ENCODE results near the gene MR1. TPM values are rescaled to one million over a fixed set of nuclear protein-coding genes. Genes with fewer than 3 reads are reported as not detected.

Gene MR1
- total RNA-seq, 4 donors from 2014 or later, result 1.00 to 8.6 (median 4.7) TPM

- peak; percentile 25 for DNase-seq
- peaks cover 0 to 4% (median 0%) of the 10 kb centered on the region in 4 donors for H3K4me1 ChIP-seq
- H3K9me3 ChIP-seq, result no peaks in the 10 kb centered on the region
- TF ChIP-seq POLR2A (IDR thresholded peaks at IDR 0.05), result no peak
- no peak for TF ChIP-seq CTCF (IDR thresholded peaks at IDR 0.05)
- no peak for TF ChIP-seq POLR2AphosphoS5 (IDR thresholded peaks at IDR 0.05)
- no peak for TF ChIP-seq EP300 (IDR thresholded peaks at IDR 0.05; ENCODE audit: low read depth)
- peak overlapping the region in 2 of 4 donors; percentile 13 to 49 for H3K27ac ChIP-seq
- no peaks in the 10 kb centered on the region for H3K27me3 ChIP-seq
- H3K4me3 ChIP-seq, result no peak overlapping the region
- in situ Hi-C loops (cut with MboI; ENCODE audit: low pct_ligation_motif_present in 1 of 4, low pct_unique_long_range_greater_than_20kb in 1 of 4, low sequenced_read_pairs in 3 of 4), result no loop called here
- no peaks in the 10 kb centered on the region for H3K36me3 ChIP-seq
- intact Hi-C loops (cut with DNase I; ENCODE audit: low total_unique reads), result no loop called here
- WGBS, 2 donors (ENCODE audit: low coverage in 1 of 2), result 67 to 68% methylated on average over 7 to 15 of the region's 15 CpGs
Observed at GRCh38 chr1:181061891-181062835, 28.4 kb downstream of the MR1 start.

- WGBS, 2 donors (ENCODE audit: low coverage in 1 of 2), result 52 to 56% methylated on average over 5 to 6 of the region's 6 CpGs
- H3K9me3 ChIP-seq, result no peaks in the 10 kb centered on the region
- no peaks in the 10 kb centered on the region for H3K27me3 ChIP-seq
- H3K27ac ChIP-seq, result peak overlapping the region in 1 of 4 donors; percentile 49
- TF ChIP-seq CTCF (IDR thresholded peaks at IDR 0.05) (no peak), POLR2A (IDR thresholded peaks at IDR 0.05) (no peak), EP300 (IDR thresholded peaks at IDR 0.05; ENCODE audit: low read depth) (no peak), POLR2AphosphoS5 (IDR thresholded peaks at IDR 0.05) (no peak)
- in situ Hi-C loops (cut with MboI; ENCODE audit: low pct_ligation_motif_present in 1 of 4, low pct_unique_long_range_greater_than_20kb in 1 of 4, low sequenced_read_pairs in 3 of 4) (no loop called here), intact Hi-C loops (cut with DNase I; ENCODE audit: low total_unique reads) (no loop called here)
- H3K36me3 ChIP-seq, result no peaks in the 10 kb centered on the region
- H3K4me3 ChIP-seq, result no peak overlapping the region
- peaks cover 0 to 4% (median 0%) of the 10 kb centered on the region in 4 donors for H3K4me1 ChIP-seq
- DNase-seq, result no peak
Observed at GRCh38 chr1:181062836-181063428, 29.1 kb downstream of the MR1 start.

GRCh38 chr1:181064011-181064623 lies 30.3 kb downstream of the MR1 start:
- intact Hi-C loops (cut with DNase I; ENCODE audit: low total_unique reads) (no loop called here), in situ Hi-C loops (cut with MboI; ENCODE audit: low pct_ligation_motif_present in 1 of 4, low pct_unique_long_range_greater_than_20kb in 1 of 4, low sequenced_read_pairs in 3 of 4) (no loop called here)
- no peak for DNase-seq
- Histone ChIP-seq H3K4me3 (no peak overlapping the region), H3K36me3 (no peaks in the 10 kb centered on the region), H3K27me3 (no peaks in the 10 kb centered on the region), H3K4me1 (peaks cover 0 to 4% (median 0%) of the 10 kb centered on the region in 4 donors), H3K9me3 (no peaks in the 10 kb centered on the region), H3K27ac (no peak overlapping the region)
- no peak for TF ChIP-seq CTCF (IDR thresholded peaks at IDR 0.05)
- no peak for TF ChIP-seq EP300 (IDR thresholded peaks at IDR 0.05; ENCODE audit: low read depth)
- TF ChIP-seq POLR2AphosphoS5 (IDR thresholded peaks at IDR 0.05), result no peak
- TF ChIP-seq POLR2A (IDR thresholded peaks at IDR 0.05), result no peak
- WGBS, 2 donors (ENCODE audit: low coverage in 1 of 2), result 71 to 79% methylated on average over 4 to 6 of the region's 6 CpGs

GRCh38 chr1:181064702-181065101 lies 30.9 kb downstream of the MR1 start:
- H3K27ac ChIP-seq, result no peak overlapping the region
- in situ Hi-C loops (cut with MboI; ENCODE audit: low pct_ligation_motif_present in 1 of 4, low pct_unique_long_range_greater_than_20kb in 1 of 4, low sequenced_read_pairs in 3 of 4), result no loop called here
- H3K36me3 ChIP-seq, result no peaks in the 10 kb centered on the region
- H3K9me3 ChIP-seq, result no peaks in the 10 kb centered on the region
- no peaks in the 10 kb centered on the region for H3K27me3 ChIP-seq
- WGBS, 2 donors (ENCODE audit: low coverage in 1 of 2), result 11 to 41% methylated on average over 1 of the region's 1 CpG
- H3K4me3 ChIP-seq, result no peak overlapping the region
- peaks cover 0 to 4% (median 0%) of the 10 kb centered on the region in 4 donors for H3K4me1 ChIP-seq
- intact Hi-C loops (cut with DNase I; ENCODE audit: low total_unique reads), result no loop called here
- TF ChIP-seq CTCF (IDR thresholded peaks at IDR 0.05) (no peak), POLR2AphosphoS5 (IDR thresholded peaks at IDR 0.05) (no peak), EP300 (IDR thresholded peaks at IDR 0.05; ENCODE audit: low read depth) (no peak), POLR2A (IDR thresholded peaks at IDR 0.05) (no peak)
- no peak for DNase-seq
